ENCODE measurements around the gene NR1H4. TPM values are rescaled to one million over a fixed set of nuclear protein-coding genes. Genes with fewer than 3 reads are reported as not detected.

The NR1H4 gene
- total and polyA plus RNA-seq, 2 donors (not counting 1 experiment from before 2014, with no cell fraction given): not detected

- Histone ChIP-seq H4K20me1 (ENCODE audit: control insufficient read depth, insufficient read depth, low read length, poor library complexity, severe bottlenecking) (no peaks in the 10 kb centered on the region), H3K4me1 (ENCODE audit: control insufficient read depth in 2 of 2, insufficient read depth in 2 of 2, low read length in 2 of 2) (no peaks in the 10 kb centered on the region), H3K9me3 (ENCODE audit: control extremely low read depth in 1 of 3, control insufficient read depth in 2 of 3, insufficient read depth in 1 of 3, low read length in 2 of 3) (no peaks in the 10 kb centered on the region), H3K27ac (ENCODE audit: low read length in 2 of 2) (no peak overlapping the region), H3K4me2 (replicated peaks; ENCODE audit: low read depth, low read length, poor library complexity, severe bottlenecking) (no peak overlapping the region), H2AFZ (ENCODE audit: insufficient read depth, low read depth, low read length, poor library complexity, severe bottlenecking) (no peak overlapping the region), H3K27me3 (replicated peaks in 1 of 4; ENCODE audit: control extremely low read depth in 1 of 4, control insufficient read depth in 3 of 4, insufficient read depth in 4 of 4, low read length in 3 of 4) (no peaks in the 10 kb centered on the region), H3K4me3 (ENCODE audit: control extremely low read depth in 1 of 5, extremely low read depth in 1 of 5, insufficient read depth in 1 of 5, low read depth in 2 of 5, low read length in 4 of 5) (no peak overlapping the region), H3K36me3 (replicated peaks in 1 of 2; ENCODE audit: control extremely low read depth in 1 of 2, control insufficient read depth in 1 of 2, extremely low read depth in 1 of 2, insufficient read depth in 2 of 2, low read length in 1 of 2) (no peaks in the 10 kb centered on the region), H3K79me2 (ENCODE audit: control insufficient read depth, insufficient read depth, low read length) (no peaks in the 10 kb centered on the region), H3K9ac (ENCODE audit: low read length) (no peak overlapping the region)
- no peak overlapping the region for H3K4me3 Mint-ChIP-seq
- no peak for DNase-seq
- intact Hi-C loops (cut with micrococcal nuclease): no loop called here
- TF ChIP-seq, protein P1, sequence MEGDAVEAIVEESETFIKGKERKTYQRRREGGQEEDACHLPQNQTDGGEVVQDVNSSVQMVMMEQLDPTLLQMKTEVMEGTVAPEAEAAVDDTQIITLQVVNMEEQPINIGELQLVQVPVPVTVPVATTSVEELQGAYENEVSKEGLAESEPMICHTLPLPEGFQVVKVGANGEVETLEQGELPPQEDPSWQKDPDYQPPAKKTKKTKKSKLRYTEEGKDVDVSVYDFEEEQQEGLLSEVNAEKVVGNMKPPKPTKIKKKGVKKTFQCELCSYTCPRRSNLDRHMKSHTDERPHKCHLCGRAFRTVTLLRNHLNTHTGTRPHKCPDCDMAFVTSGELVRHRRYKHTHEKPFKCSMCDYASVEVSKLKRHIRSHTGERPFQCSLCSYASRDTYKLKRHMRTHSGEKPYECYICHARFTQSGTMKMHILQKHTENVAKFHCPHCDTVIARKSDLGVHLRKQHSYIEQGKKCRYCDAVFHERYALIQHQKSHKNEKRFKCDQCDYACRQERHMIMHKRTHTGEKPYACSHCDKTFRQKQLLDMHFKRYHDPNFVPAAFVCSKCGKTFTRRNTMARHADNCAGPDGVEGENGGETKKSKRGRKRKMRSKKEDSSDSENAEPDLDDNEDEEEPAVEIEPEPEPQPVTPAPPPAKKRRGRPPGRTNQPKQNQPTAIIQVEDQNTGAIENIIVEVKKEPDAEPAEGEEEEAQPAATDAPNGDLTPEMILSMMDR (IDR thresholded peaks at IDR 0.05): no peak
- TF ChIP-seq EZH2 (IDR thresholded peaks at IDR 0.05; ENCODE audit: borderline replicate concordance, insufficient read depth, low read depth, low read length, poor library complexity, severe bottlenecking): no peak
- H3K4me1 Mint-ChIP-seq: no peaks in the 10 kb centered on the region
- ChIA-PET CTCF (no interaction called here), POLR2A (no interaction called here)
- no peaks in the 10 kb centered on the region for H3K27me3 Mint-ChIP-seq
- no peak for ATAC-seq (ENCODE audit: low read depth)
- H3K9me3 Mint-ChIP-seq (ENCODE audit: insufficient read depth): peaks cover 9% of the 10 kb centered on the region
- WGBS (ENCODE audit: insufficient coverage): no CpG with 5 or more reads among the region's 4 CpGs
- H3K27ac Mint-ChIP-seq: no peak overlapping the region
Measured at GRCh38 chr12:100591979-100592378, 118.3 kb downstream of the NR1H4 start.

DNA sequence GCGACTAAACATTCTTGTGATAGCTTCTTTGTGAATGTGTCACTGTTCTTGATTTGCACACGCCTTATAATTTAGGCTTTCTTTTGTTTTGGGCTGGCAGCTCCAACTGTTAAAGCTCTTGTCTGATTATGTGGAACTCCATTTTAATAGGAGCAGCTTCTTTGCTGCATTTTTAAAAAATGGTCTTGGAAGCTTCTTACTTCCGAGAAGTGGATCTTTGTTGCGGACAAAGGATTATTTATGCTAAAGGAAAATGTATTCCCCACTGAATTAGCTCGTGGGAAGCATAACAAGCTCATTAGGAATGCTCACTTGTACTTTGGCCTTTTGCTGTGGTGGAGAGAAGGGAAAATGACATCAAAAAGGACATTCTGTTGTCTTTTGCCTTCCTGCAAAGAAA is 119.8 kb downstream of the NR1H4 start:
- no peak overlapping the region for H3K27ac ChIP-seq (ENCODE audit: low read length in 2 of 2)
- H3K4me1 ChIP-seq (ENCODE audit: control insufficient read depth in 2 of 2, insufficient read depth in 2 of 2, low read length in 2 of 2): no peaks in the 10 kb centered on the region
- CTCF ChIA-PET: interaction anchor here (0.8 kb wide), 1 partner anchor 67 kb away, joined by 5 read pairs; no protein-coding TSS in a partner anchor
- H3K79me2 ChIP-seq (ENCODE audit: control insufficient read depth, insufficient read depth, low read length): no peaks in the 10 kb centered on the region
- ATAC-seq (ENCODE audit: low read depth): no peak
- H3K27me3 ChIP-seq (replicated peaks in 1 of 4; ENCODE audit: control extremely low read depth in 1 of 4, control insufficient read depth in 3 of 4, insufficient read depth in 4 of 4, low read length in 3 of 4): no peaks in the 10 kb centered on the region
- Mint-ChIP-seq H3K27me3 (no peaks in the 10 kb centered on the region), H3K4me1 (no peaks in the 10 kb centered on the region), H3K9me3 (ENCODE audit: insufficient read depth) (peaks cover 6% of the 10 kb centered on the region), H3K27ac (no peak overlapping the region), H3K4me3 (no peak overlapping the region)
- intact Hi-C loops (cut with micrococcal nuclease): no loop called here
- no peaks in the 10 kb centered on the region for H4K20me1 ChIP-seq (ENCODE audit: control insufficient read depth, insufficient read depth, low read length, poor library complexity, severe bottlenecking)
- TF ChIP-seq, protein P1 (IDR thresholded peaks at IDR 0.05): no peak
- TF ChIP-seq EZH2 (IDR thresholded peaks at IDR 0.05; ENCODE audit: borderline replicate concordance, insufficient read depth, low read depth, low read length, poor library complexity, severe bottlenecking): no peak
- POLR2A ChIA-PET: no interaction called here
- H2AFZ ChIP-seq (ENCODE audit: insufficient read depth, low read depth, low read length, poor library complexity, severe bottlenecking): no peak overlapping the region
- no peaks in the 10 kb centered on the region for H3K9me3 ChIP-seq (ENCODE audit: control extremely low read depth in 1 of 3, control insufficient read depth in 2 of 3, insufficient read depth in 1 of 3, low read length in 2 of 3)
- DNase-seq: no peak
- H3K36me3 ChIP-seq (replicated peaks in 1 of 2; ENCODE audit: control extremely low read depth in 1 of 2, control insufficient read depth in 1 of 2, extremely low read depth in 1 of 2, insufficient read depth in 2 of 2, low read length in 1 of 2): no peaks in the 10 kb centered on the region
- H3K9ac ChIP-seq (ENCODE audit: low read length): no peak overlapping the region
- no peak overlapping the region for H3K4me3 ChIP-seq (ENCODE audit: control extremely low read depth in 1 of 5, extremely low read depth in 1 of 5, insufficient read depth in 1 of 5, low read depth in 2 of 5, low read length in 4 of 5)
- H3K4me2 ChIP-seq (replicated peaks; ENCODE audit: low read depth, low read length, poor library complexity, severe bottlenecking): no peak overlapping the region
- 86% methylated on average over 4 of the region's 5 CpGs for WGBS (ENCODE audit: insufficient coverage)
